A549 (cell line): Measurements from ENCODE around the gene DSCAML1.

Experiments used
- CEBPB ChIP-seq, 2 experiments: fragments of >200 bp in 1 of 2; sonication (Bioruptor Twin) in 1 of 2; formaldehyde crosslinking in 1 of 2; IDR thresholded peaks; 2 replicates each; pipeline ENCODE4 v1.6.1; 2012 to 2016
- POLR2A ChIP-seq: IDR thresholded peaks from 2 replicates; pipeline ENCODE4 v1.6.1; 2012; ENCODE audit warnings: mild to moderate bottlenecking, low read length
- TP53 ChIP-seq: fragments of 250-450 bp; sonication (Bioruptor Pico); IDR thresholded peaks from 2 replicates; pipeline ENCODE4 v1.5.0; 2021; ENCODE audit warnings: mild to moderate bottlenecking, moderate library complexity
- TF ChIP-seq, protein P1 (sequence below): fragments of >200 bp; sonication (Bioruptor Twin); formaldehyde crosslinking; IDR thresholded peaks from 3 replicates; pipeline ENCODE4 v1.5.1; 2016

DNA sequence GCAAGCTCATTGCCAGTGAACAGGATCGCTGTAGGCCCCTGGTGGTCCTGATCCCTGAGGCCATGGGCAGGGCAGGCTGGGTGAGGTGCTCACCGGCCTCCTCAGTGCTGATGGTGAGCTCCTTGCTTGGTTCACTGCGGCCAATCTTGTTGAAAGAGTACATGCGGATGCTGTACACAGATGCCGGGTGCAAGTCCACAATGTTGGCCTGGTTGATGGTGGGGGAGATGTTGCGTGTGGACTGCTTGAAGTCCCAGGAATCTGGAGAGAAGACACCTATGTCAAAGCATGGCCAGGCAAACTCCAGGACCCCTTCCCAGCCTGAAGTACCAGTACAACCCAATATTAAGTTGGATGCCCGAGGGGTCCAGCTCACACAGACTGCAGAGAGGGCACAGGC, 325.2 kb downstream of the DSCAML1 start:
- no peak for TF ChIP-seq POLR2A
- TF ChIP-seq CEBPB (IDR thresholded peaks at IDR 0.05), result no peak
- TF ChIP-seq TP53, result no peak
- TF ChIP-seq, protein P1, sequence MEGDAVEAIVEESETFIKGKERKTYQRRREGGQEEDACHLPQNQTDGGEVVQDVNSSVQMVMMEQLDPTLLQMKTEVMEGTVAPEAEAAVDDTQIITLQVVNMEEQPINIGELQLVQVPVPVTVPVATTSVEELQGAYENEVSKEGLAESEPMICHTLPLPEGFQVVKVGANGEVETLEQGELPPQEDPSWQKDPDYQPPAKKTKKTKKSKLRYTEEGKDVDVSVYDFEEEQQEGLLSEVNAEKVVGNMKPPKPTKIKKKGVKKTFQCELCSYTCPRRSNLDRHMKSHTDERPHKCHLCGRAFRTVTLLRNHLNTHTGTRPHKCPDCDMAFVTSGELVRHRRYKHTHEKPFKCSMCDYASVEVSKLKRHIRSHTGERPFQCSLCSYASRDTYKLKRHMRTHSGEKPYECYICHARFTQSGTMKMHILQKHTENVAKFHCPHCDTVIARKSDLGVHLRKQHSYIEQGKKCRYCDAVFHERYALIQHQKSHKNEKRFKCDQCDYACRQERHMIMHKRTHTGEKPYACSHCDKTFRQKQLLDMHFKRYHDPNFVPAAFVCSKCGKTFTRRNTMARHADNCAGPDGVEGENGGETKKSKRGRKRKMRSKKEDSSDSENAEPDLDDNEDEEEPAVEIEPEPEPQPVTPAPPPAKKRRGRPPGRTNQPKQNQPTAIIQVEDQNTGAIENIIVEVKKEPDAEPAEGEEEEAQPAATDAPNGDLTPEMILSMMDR, result no peak
